Adrenal gland (tissue), 12 donors: ENCODE results near the gene TRIO. TPM values are rescaled to one million over a fixed set of nuclear protein-coding genes. Genes with fewer than 3 reads are reported as not detected.
A peak's percentile ranks its signal among the peaks of the same experiment; 100 is the strongest.

Experiments used
- DNase-seq, 7 donors: peaks; one replicate each; pipeline ENCODE4 v3.0.0-alpha.2; 2019 to 2020
- H3K27ac ChIP-seq, 5 donors: fragments of 200-600 bp; sonication (generic) in 4 of 5; 1 replicate in 3 of 5; 2 replicates in 2 of 5; pipeline versions ENCODE4 v1.5.1 to v1.8.0; 2016 to 2020; ENCODE audit warnings: mild to moderate bottlenecking in 1 of 5
- H3K27me3 ChIP-seq: fragments of 200-600 bp; 2 replicates; pipeline ENCODE4 v1.8.0; 2021
- H3K36me3 ChIP-seq, 2 donors: fragments of 200-600 bp; replicated peaks in 1 of 2; 1 replicate in 1 of 2; 2 replicates in 1 of 2; pipeline versions ENCODE4 v1.5.1 to v1.8.0; 2018 to 2022
- H3K4me1 ChIP-seq, 2 donors: fragments of 200-600 bp; replicated peaks in 1 of 2; 1 replicate in 1 of 2; 2 replicates in 1 of 2; pipeline versions ENCODE4 v1.5.1 to v1.8.0; 2018 to 2021
- H3K4me3 ChIP-seq, 4 donors: fragments of 200-600 bp; sonication (generic) in 3 of 4; one replicate each; pipeline ENCODE4 v1.5.1; 2016 to 2018
- H3K9me3 ChIP-seq, 3 donors: fragments of 200-600 bp; sonication (generic) in 1 of 3; replicated peaks in 1 of 3; 1 replicate in 2 of 3; 2 replicates in 1 of 3; pipeline versions ENCODE4 v1.5.1 to v1.8.0; 2016 to 2021
- POLR2A ChIP-seq, 2 donors: fragments of 450-650 bp; IDR thresholded peaks; one replicate each; pipeline ENCODE4 v1.6.1; 2017; ENCODE audit warnings: antibody characterized with exemption in 2 of 2, mild to moderate bottlenecking in 2 of 2, moderate library complexity in 1 of 2
- WGBS, 4 donors: extraction: QIAGEN DNeasy Blood & Tissue Kit in 2 of 4; methylation state at CpG; one replicate each; pipeline versions ENCODE4 v1.1.5 to v1.1.7; 2013 to 2017; 5-methylcytosine and 5-hydroxymethylcytosine counted together
- intact Hi-C, 2 donors: fragments of 100-400 bp; cut with DNase I; formaldehyde crosslinking; loops; one replicate each; pipeline versions ENCODE4 v1.14.1 to v1.15.0; 2022 to 2023
- polyA plus RNA-seq, 3 donors: library from polyadenylated mRNA; stranded (reverse); fragments of 200-250 nt in 2 of 3; fragments of 350-450 nt in 1 of 3; fragmentation: Illumina TruSeq in 1 of 3; extraction: RNeasy Lipid Tissue Mini Kit (QIAGEN cat#74804) in 1 of 3; gene quantifications; one replicate each; pipeline ENCODE4 v1.2.3, GENCODE V29; 2013 to 2014
- total RNA-seq, 9 donors: library from RNA; depleted of rRNA in 4 of 9; stranded (reverse); fragments of >200 nt in 4 of 9; fragments of 120-200 nt in 1 of 9; fragmentation: NEBNext Ultra II Directional in 1 of 9; extraction: Animal tissue kit (Norgen Biotek cat#: 25700) in 1 of 9; gene quantifications; one replicate each; pipeline versions ENCODE4 v1.1.0 to v1.2.4, GENCODE V29; 2013 to 2023
- TF ChIP-seq, protein P1 (sequence below), 6 experiments: fragments of 450-650 bp in 4 of 6; fragments of 200-600 bp in 2 of 6; sonication (generic) in 1 of 6; IDR thresholded peaks; 1 replicate in 5 of 6; 2 replicates in 1 of 6; pipeline versions ENCODE4 v1.5.1 to v1.8.0; 2016 to 2021; ENCODE audit warnings: antibody characterized with exemption in 6 of 6, mild to moderate bottlenecking in 2 of 6, moderate library complexity in 1 of 6
- donor health status: healthy with polysubstance abuse.
- donor health status: Bipolar disorder and iron deficiency.
- donor health status: DM: yes; HTN: yes; CAD: no.
- donor health status: DM: no; HTN: no; CAD: no.
- donor health status: DM: no; HTN: no; CAD: no.
- donor health status: DM: yes; HTN: yes; CAD: no.

The TRIO gene
- total and polyA plus RNA-seq, 12 donors, result 27.3 to 109 (median 72.4) TPM

DNA sequence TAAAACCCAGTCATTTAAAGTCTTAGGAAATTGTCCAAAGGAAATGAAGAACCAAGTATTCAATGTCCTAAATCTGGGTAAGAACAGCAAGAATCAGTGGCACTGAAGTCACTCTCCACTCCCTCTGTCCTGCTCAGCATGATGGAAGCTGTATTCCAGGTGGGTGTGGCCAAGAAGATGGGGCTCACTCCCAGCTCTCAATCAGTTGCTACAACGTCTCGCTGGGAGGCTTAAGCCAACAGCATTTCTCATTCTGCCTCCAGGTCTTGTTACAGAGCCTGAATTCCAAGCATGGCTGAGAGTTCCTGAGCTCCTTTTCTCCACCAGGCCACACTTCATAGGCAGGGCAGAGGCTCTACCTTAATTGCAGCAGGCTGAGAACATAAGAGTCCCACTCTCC lies 41.2 kb upstream of the TRIO start:
- H3K9me3 ChIP-seq, result peaks cover 0 to 3% (median 0%) of the 10 kb centered on the region in 3 donors
- no peaks in the 10 kb centered on the region for H3K36me3 ChIP-seq
- 57 to 94% (median 73%) methylated on average over 2 of the region's 2 CpGs for WGBS, 4 donors
- no peak overlapping the region for H3K4me3 ChIP-seq
- no peak overlapping the region for H3K27ac ChIP-seq
- intact Hi-C loops, result loop anchor here in 1 of 2 donors (10.0 kb wide), 1 partner anchor 107 kb away; no protein-coding TSS in a partner anchor
- DNase-seq, result no peak
- no peaks in the 10 kb centered on the region for H3K4me1 ChIP-seq
- TF ChIP-seq, protein P1, sequence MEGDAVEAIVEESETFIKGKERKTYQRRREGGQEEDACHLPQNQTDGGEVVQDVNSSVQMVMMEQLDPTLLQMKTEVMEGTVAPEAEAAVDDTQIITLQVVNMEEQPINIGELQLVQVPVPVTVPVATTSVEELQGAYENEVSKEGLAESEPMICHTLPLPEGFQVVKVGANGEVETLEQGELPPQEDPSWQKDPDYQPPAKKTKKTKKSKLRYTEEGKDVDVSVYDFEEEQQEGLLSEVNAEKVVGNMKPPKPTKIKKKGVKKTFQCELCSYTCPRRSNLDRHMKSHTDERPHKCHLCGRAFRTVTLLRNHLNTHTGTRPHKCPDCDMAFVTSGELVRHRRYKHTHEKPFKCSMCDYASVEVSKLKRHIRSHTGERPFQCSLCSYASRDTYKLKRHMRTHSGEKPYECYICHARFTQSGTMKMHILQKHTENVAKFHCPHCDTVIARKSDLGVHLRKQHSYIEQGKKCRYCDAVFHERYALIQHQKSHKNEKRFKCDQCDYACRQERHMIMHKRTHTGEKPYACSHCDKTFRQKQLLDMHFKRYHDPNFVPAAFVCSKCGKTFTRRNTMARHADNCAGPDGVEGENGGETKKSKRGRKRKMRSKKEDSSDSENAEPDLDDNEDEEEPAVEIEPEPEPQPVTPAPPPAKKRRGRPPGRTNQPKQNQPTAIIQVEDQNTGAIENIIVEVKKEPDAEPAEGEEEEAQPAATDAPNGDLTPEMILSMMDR (IDR thresholded peaks at IDR 0.05), result no peak
- TF ChIP-seq POLR2A (IDR thresholded peaks at IDR 0.05), result no peak
- no peaks in the 10 kb centered on the region for H3K27me3 ChIP-seq

DNA sequence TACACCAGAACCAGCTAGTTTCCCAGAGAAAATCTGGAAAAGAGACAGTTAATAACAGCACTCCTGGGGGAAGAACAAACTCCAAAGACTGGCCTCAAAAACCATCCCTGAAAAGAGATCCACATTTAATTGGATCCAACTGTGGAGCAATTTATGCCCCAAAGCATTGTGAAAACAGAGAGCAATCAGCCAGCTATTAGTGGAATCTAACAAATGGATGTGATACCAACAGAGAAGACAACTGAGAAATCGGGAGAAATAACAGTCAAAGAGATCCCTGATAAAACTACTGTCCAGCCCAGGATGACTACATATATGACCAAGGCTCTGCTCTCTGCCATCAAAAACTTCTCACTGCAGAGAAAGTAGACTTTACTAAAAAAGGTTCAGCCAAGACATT lies 40.5 kb upstream of the TRIO start:
- TF ChIP-seq POLR2A (IDR thresholded peaks at IDR 0.05), result no peak
- intact Hi-C loops, result loop anchor here in 1 of 2 donors (10.0 kb wide), 1 partner anchor 108 kb away; no protein-coding TSS in a partner anchor
- H3K36me3 ChIP-seq, result no peaks in the 10 kb centered on the region
- no peak overlapping the region for H3K27ac ChIP-seq
- H3K4me3 ChIP-seq, result no peak overlapping the region
- DNase-seq, result no peak
- H3K4me1 ChIP-seq, result no peaks in the 10 kb centered on the region
- H3K9me3 ChIP-seq, result no peaks in the 10 kb centered on the region
- no peaks in the 10 kb centered on the region for H3K27me3 ChIP-seq
- WGBS, 4 donors, result 71 to 83% (median 80%) methylated on average over 1 of the region's 1 CpG

DNA sequence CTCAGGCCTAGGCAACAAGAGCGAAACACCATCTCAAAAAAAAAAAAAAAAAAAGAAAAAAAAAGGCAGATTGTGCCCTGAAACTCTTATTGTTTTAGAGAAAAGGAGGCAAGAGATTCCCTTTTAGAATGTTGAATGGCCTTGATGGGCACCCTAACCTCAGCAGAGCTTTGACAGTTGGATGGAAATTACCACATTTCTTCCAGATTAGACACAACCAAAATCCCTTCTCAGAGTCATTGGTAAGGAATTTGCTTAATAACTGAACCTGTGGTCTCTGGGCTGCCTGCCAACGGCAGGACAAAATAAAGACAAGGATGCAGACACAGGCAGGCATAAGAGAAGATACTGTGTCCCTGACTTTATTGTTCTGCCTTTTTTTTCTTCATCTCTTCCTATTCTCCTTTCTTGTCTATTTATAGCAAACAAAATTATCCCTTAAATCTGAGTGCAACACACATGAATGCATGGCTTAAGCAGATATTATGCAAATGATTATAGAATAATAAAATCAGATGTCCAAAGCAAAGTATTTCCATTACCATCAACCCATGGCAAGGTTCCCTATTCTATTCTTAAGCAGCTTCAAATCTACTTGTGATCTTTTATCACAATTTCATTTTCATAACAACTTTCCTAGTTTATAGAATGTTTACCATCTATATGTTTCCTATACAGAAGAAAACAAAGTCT lies 37.3 kb upstream of the TRIO start:
- WGBS, 4 donors, result 34 to 60% (median 45%) methylated on average over 2 of the region's 2 CpGs
- peak; percentile 16 to 87 (median 72) for DNase-seq
- no peaks in the 10 kb centered on the region for H3K9me3 ChIP-seq
- H3K4me1 ChIP-seq, result peaks cover 0 to 8% of the 10 kb centered on the region in 2 donors
- H3K27me3 ChIP-seq, result no peaks in the 10 kb centered on the region
- intact Hi-C loops, result loop anchor here in 1 of 2 donors (5.0 to 10.0 kb wide), 2 partner anchors 111 to 161 kb away; no protein-coding TSS in a partner anchor
- no peak overlapping the region for H3K27ac ChIP-seq
- TF ChIP-seq, protein P1 (IDR thresholded peaks at IDR 0.05), result no peak
- no peak for TF ChIP-seq POLR2A (IDR thresholded peaks at IDR 0.05)
- no peak overlapping the region for H3K4me3 ChIP-seq
- H3K36me3 ChIP-seq, result no peaks in the 10 kb centered on the region

DNA sequence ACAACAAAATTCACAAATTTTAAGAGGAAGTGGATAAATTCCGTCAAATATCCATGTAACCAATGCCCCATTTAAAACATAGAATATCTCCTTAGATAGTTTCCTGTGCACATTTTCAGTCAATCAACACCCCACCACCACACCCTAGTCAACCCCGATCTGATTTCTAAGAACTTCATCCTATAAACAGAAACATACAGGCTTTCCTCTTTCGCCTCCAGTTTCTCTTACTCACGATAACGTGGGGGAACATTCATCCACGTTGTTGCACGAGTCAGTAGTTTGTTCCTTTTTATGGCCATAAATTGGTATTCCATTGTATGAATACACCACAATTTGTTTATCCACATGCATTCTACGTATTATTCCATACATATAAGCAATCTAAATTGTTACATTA lies 35.6 kb upstream of the TRIO start:
- intact Hi-C loops, result loop anchor here in 1 of 2 donors (5.0 to 10.0 kb wide), 2 partner anchors 113 to 160 kb away; no protein-coding TSS in a partner anchor

More for the DNA sequence above, 35.6 kb upstream of the TRIO start:
- no peaks in the 10 kb centered on the region for H3K9me3 ChIP-seq
- 71 to 79% (median 75%) methylated on average over 8 of the region's 8 CpGs for WGBS, 4 donors
- no peaks in the 10 kb centered on the region for H3K36me3 ChIP-seq
- DNase-seq, result no peak
- H3K27me3 ChIP-seq, result no peaks in the 10 kb centered on the region
- TF ChIP-seq, protein P1 (IDR thresholded peaks at IDR 0.05), result no peak
- no peak for TF ChIP-seq POLR2A (IDR thresholded peaks at IDR 0.05)
- H3K4me3 ChIP-seq, result no peak overlapping the region
- peaks cover 0 to 8% of the 10 kb centered on the region in 2 donors for H3K4me1 ChIP-seq
- no peak overlapping the region for H3K27ac ChIP-seq
